ENCODE measurements around the gene CREBZF. TPM values are rescaled to one million over a fixed set of nuclear protein-coding genes. Genes with fewer than 3 reads are reported as not detected.

CREBZF gene, protein sequence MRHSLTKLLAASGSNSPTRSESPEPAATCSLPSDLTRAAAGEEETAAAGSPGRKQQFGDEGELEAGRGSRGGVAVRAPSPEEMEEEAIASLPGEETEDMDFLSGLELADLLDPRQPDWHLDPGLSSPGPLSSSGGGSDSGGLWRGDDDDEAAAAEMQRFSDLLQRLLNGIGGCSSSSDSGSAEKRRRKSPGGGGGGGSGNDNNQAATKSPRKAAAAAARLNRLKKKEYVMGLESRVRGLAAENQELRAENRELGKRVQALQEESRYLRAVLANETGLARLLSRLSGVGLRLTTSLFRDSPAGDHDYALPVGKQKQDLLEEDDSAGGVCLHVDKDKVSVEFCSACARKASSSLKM
- total RNA-seq, result 10 to 100 TPM; 39.3 to 47.5 TPM
- polyA plus RNA-seq (2013, experiment 1 of 2), result 52.6 TPM
- polyA plus RNA-seq (2013, experiment 2 of 2), result 45.1 TPM
- long read RNA-seq, experiment 1, full-length matches to known transcripts, result 13 of 24 reads
- long read RNA-seq, experiment 1, partial matches to known transcripts, result 5 of 24 reads
- long read RNA-seq, experiment 1, other reads (novel, unspliced or antisense), result 6 of 24 reads
- long read RNA-seq, experiment 2, full-length matches to known transcripts, result 73 of 136 reads
- long read RNA-seq, experiment 2, partial matches to known transcripts, result 58 of 136 reads
- long read RNA-seq, experiment 2, other reads (novel, unspliced or antisense), result 5 of 136 reads
- long read RNA-seq, experiment 3, full-length matches to known transcripts, result 93 of 165 reads
- long read RNA-seq, experiment 3, partial matches to known transcripts, result 62 of 165 reads
- long read RNA-seq, experiment 3, other reads (novel, unspliced or antisense), result 10 of 165 reads
- long read RNA-seq, experiment 4, full-length matches to known transcripts, result 12 of 24 reads
- long read RNA-seq, experiment 4, partial matches to known transcripts, result 8 of 24 reads
- long read RNA-seq, experiment 4, other reads (novel, unspliced or antisense), result 4 of 24 reads

DNA sequence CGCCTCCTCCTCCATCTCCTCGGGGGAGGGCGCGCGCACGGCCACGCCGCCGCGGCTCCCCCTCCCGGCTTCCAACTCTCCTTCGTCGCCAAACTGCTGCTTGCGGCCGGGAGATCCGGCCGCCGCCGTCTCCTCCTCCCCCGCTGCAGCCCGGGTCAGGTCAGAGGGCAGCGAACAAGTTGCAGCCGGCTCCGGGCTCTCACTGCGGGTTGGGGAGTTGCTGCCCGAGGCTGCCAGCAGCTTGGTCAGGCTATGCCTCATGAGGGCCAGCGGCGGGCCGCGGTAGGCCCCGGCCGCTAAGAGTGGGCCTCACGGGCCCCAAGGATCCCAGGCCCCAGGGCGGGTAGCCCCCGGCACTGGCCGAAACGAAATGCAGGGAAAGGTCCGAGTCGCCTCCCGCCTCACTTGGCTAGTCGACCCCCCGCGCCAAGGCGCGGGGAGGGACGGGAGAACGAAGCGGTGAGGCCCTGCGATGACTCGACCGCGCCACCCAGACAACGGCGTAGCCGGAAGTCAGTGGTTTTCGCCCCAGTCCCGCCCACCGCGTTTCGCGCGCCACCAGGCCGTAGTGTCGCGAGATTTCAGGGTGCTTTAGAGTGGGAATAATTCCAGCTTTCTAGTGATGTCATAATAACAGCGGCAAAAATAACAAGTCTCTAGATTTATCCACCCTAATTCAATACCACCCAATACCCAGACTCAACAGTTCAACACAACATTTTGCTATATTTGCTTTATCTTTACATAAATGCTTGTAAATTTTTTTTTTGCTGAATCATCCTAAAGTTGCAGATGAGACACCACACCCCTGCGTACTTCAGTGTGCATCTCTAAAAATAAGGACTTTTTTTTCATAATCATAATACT is at the start of gene CREBZF:
CREBZF (minus strand) TSS at position 515 of the 867 bp plus-strand sequence; CDS start at position 261, 254 bp downstream.
- H3K9ac ChIP-seq (ENCODE audit: extremely low read depth, low read length, poor library complexity, severe bottlenecking), result peak within 1 kb of the TSS; percentile 95
- H3K9me3 Mint-ChIP-seq, result no peaks in the 10 kb centered on the region
- no peaks in the 10 kb centered on the region for H3K27me3 Mint-ChIP-seq (ENCODE audit: insufficient read depth)
- H3K4me1 ChIP-seq (ENCODE audit: control insufficient read depth, insufficient read depth, low read length), result no peaks in the 10 kb centered on the region
- H3K36me3 ChIP-seq (ENCODE audit: control insufficient read depth, insufficient read depth, low read length), result peaks cover 28% of the 10 kb centered on the region
- H3K27ac Mint-ChIP-seq, result peak within 1 kb of the TSS; percentile 99
- no peaks in the 10 kb centered on the region for H3K9me3 ChIP-seq (ENCODE audit: control insufficient read depth, low read length)
- no peaks in the 10 kb centered on the region for H3K27me3 ChIP-seq (ENCODE audit: control insufficient read depth, insufficient read depth, low read length, poor library complexity, severe bottlenecking)
- DNase-seq, result peak; percentile 97
- H3K4me3 Mint-ChIP-seq, result peak within 1 kb of the TSS; percentile 98
- 1 to 4% methylated on average over 18 to 67 of the region's 67 CpGs for WGBS, 2 experiments (ENCODE audit: insufficient coverage in 1 of 2, insufficient read length in 1 of 2)
- peak within 1 kb of the TSS; percentile 98 for H3K27ac ChIP-seq (ENCODE audit: low read depth, low read length)
- H3K4me1 Mint-ChIP-seq, result peaks cover 21% of the 10 kb centered on the region
- H3K36me3 Mint-ChIP-seq (ENCODE audit: low read depth), result peaks cover 32% of the 10 kb centered on the region
- no peak for TF ChIP-seq CTCF (conservative IDR thresholded peaks at IDR 0.05)
- H3K4me3 ChIP-seq (ENCODE audit: low read length), result peak within 1 kb of the TSS; percentile 97

GRCh38 chr11:85712953-85713352 is 48.0 kb upstream of the CREBZF start:
- no peak for DNase-seq
- TF ChIP-seq CTCF (conservative IDR thresholded peaks at IDR 0.05), result no peak
- Mint-ChIP-seq H3K4me1 (no peaks in the 10 kb centered on the region), H3K27ac (no peak overlapping the region), H3K36me3 (ENCODE audit: low read depth) (no peaks in the 10 kb centered on the region), H3K9me3 (no peaks in the 10 kb centered on the region), H3K4me3 (no peak overlapping the region), H3K27me3 (ENCODE audit: insufficient read depth) (no peaks in the 10 kb centered on the region)
- 87 to 93% methylated on average over 3 of the region's 3 CpGs for WGBS, 2 experiments (ENCODE audit: insufficient coverage in 1 of 2, insufficient read length in 1 of 2)
- Histone ChIP-seq H3K4me1 (ENCODE audit: control insufficient read depth, insufficient read depth, low read length) (no peaks in the 10 kb centered on the region), H3K27ac (ENCODE audit: low read depth, low read length) (no peak overlapping the region), H3K36me3 (ENCODE audit: control insufficient read depth, insufficient read depth, low read length) (no peaks in the 10 kb centered on the region), H3K4me3 (ENCODE audit: low read length) (no peak overlapping the region), H3K9me3 (ENCODE audit: control insufficient read depth, low read length) (no peaks in the 10 kb centered on the region), H3K9ac (ENCODE audit: extremely low read depth, low read length, poor library complexity, severe bottlenecking) (no peak overlapping the region), H3K27me3 (ENCODE audit: control insufficient read depth, insufficient read depth, low read length, poor library complexity, severe bottlenecking) (no peaks in the 10 kb centered on the region)

DNA sequence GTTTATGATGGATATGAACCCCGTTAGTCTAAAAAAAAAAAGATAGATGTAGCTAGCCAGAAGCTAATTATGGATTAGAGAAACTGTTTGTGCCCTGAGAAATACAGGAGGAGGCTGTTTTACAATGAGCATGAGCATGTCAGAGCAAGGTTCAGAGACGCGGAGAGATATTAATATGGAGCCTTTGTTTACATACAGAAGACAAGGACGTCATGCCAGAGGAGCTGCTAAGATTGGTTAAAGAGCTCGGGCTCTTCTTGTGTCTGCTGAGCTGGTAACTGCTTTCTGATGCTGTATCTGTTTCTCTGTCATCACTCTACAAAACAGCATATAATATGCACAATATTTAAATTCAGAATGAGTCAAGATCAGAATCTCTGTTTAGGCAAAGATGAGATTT is 46.0 kb upstream of the CREBZF start:
- H3K27me3 Mint-ChIP-seq (ENCODE audit: insufficient read depth), result no peaks in the 10 kb centered on the region
- H3K4me3 Mint-ChIP-seq, result no peak overlapping the region
- no peak overlapping the region for H3K27ac Mint-ChIP-seq
- no peak overlapping the region for H3K9ac ChIP-seq (ENCODE audit: extremely low read depth, low read length, poor library complexity, severe bottlenecking)
- no peak for DNase-seq
- no peak overlapping the region for H3K27ac ChIP-seq (ENCODE audit: low read depth, low read length)
- no peaks in the 10 kb centered on the region for H3K4me1 Mint-ChIP-seq
- no peaks in the 10 kb centered on the region for H3K9me3 Mint-ChIP-seq
- WGBS, 2 experiments (ENCODE audit: insufficient coverage in 1 of 2, insufficient read length in 1 of 2), result 92 to 100% methylated on average over 5 of the region's 5 CpGs
- no peak overlapping the region for H3K4me3 ChIP-seq (ENCODE audit: low read length)
- no peaks in the 10 kb centered on the region for H3K36me3 Mint-ChIP-seq (ENCODE audit: low read depth)
- no peaks in the 10 kb centered on the region for H3K9me3 ChIP-seq (ENCODE audit: control insufficient read depth, low read length)
- H3K36me3 ChIP-seq (ENCODE audit: control insufficient read depth, insufficient read depth, low read length), result no peaks in the 10 kb centered on the region
- TF ChIP-seq CTCF (conservative IDR thresholded peaks at IDR 0.05), result no peak
- H3K4me1 ChIP-seq (ENCODE audit: control insufficient read depth, insufficient read depth, low read length), result no peaks in the 10 kb centered on the region
- no peaks in the 10 kb centered on the region for H3K27me3 ChIP-seq (ENCODE audit: control insufficient read depth, insufficient read depth, low read length, poor library complexity, severe bottlenecking)

Data from endodermal cell (in vitro differentiated cells).